Fibroblast of gingiva (primary cell): ENCODE measurements around the gene JAG2.

Source experiments
- DNase-seq: peaks from one replicate; pipeline ENCODE4 v3.0.0-alpha.2; 2011; ENCODE audit warnings: low read depth

Gene JAG2

DNA sequence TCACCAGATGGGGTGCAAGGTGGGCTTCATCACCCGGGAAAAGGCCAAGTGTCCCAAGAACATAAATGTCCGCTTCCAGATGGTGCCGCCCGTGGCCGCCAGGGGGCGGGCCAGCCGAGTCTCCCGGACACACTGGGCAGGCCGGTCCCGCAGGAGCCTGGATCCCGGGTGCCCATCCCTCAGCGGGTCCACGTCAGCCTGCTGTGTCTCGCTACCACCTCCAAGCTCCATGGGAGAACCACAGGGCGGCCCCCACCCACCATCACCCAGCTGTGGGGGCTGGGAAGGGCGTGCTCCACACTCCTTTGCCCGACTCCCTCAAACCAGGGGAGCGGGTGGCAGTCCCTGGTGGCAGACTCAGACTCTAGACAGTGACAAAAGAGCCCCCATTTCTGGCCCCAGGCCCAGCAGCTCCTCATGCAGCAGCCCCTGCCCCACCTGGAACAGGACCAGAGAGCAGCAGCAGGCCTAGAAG is 34.5 kb upstream of the JAG2 start:
- DNase-seq: peak; percentile 48

DNA sequence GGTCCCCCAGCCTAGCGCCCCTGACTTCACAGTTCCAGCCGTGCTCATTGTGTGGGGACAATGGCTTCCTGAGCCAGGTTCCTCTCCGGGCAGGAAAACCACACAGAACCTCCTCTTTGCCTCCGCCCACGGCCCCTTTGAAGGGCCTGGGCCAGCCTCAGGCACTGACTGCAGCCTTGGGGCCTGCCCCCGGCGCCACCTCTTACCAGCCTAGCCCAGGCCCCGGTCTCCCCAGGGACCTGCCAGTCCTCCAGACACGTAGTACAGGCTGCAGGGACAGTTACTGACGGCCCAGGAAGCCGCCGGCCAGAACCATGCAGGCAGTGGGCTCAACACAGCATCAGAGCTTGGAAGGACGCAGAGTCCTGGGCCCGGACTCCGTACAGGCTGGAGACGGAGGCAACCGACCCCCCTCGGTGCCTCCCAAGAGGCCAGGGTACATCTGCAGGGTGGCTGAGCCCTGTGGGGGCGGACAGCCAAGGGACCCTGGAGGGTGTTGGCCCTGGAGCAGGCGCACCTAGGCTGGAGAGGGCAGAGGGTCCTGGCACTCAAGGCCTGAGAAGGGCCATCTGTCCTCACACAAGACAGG is 33.4 kb upstream of the JAG2 start:
- no peak for DNase-seq

DNA sequence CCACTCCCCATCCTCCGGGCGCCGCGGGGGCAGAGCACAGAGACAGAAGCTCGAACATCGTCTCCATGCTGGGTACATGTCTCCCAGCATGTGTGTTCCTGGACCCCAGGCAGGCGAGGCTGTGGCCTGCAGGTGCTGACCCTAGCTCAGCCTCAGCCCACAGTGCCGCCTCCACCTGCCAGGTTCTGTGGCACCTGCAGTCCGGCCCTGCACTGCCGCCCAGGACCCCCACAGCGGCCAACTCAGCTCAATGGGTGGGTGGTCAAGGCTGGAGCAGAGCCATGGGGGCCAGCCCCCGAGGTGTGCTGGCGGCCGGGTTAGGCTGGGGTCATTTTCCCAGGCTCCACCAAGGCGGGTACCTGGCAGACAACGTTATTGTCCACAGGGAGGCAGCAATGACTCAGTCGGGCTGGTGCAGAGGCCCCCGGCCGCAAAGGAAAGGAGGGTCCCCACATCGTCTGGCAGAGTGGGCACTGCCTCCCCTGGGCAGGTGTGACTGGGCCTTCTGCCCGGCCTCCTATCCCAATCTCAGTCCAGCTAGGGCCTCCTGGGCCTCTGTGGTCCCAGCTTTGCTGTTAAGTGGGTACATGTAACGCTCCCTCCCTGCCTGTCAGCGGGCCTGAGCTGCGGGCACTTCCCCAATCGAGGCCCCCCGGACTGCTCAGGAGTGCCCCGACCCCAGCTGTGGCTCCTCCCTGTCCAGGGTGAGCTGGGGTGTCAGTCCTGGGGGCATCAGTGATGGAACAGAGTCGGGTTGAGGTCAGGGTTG is 32.8 kb upstream of the JAG2 start:
- DNase-seq: no peak

DNA sequence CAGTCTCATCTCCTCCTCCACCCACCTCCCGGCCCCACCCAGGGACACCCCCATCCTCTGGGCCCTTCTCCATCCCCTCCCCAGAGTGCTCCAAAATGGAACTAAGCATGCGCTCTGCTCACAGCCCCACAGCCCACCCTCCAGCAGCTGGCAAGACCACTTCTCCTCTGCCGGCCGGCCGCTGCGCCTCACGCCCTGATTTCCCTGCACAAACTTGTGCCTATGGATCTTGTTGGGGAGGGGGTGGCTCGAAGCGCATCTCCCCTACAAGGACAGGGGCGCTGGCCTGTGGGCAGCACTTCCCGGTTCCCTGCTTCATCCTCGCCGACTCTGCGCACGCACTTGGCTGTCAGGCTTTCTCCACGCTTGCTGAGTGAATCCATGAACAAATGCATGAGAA is 32.1 kb upstream of the JAG2 start:
- DNase-seq: no peak

DNA sequence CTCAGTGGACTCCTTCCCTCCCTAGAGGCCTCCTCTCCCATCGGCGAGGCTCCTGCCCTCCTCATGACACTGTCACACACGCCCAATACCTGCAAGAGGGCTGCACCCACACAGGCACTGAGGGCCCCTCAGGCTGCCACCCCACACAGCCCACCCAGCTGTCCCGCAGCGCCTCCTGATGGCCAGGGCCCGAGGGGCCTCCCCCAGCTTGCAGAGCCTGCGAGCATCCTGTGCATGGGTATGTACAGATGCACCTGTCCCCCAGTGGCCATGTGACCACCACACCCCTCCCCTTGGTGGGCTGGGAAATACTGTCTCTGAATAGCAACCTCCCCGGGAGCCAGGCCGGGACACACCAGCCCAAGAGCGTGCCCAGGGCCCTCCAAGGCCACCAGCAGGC is 31.5 kb upstream of the JAG2 start:
- no peak for DNase-seq

DNA sequence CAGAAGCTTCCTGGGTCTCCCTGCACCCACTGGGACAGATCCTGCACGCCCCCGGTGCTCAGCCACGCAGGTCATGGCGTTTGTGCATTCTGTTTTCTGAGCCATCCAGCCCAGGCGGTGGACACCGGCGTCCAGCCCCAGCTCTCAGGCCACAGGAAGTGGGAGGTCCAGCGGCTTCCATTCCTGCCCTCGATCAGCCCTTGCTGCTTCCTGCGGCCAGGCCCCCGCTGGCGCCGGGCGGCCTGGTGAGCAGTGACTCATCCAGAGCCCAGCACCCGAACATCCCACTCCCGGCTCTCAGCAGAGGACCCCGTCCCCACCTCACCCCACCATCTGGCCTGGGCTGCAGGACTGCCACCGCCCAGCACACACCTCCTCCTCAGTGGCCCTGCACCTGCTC is 30.5 kb upstream of the JAG2 start:
- no peak for DNase-seq

DNA sequence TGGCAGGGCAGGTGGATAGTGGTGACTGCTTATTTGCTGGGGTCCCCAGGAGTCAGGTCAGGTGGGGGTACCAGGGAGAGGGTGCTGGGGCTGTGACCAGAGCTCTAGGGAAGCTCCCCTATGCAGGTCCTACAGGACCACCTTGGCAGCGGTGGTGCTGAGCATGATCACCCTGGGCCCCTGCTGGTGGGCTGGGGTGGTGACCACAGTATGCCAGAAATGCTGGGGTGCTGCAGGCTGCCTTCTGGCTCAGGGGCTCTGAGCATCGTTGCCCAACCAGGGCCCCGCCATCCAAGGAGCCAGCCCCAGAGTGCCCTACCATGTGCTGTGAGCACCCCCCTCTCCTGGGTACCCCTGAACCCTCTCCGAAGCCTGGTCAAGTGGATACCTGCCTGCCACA is 30.0 kb upstream of the JAG2 start:
- DNase-seq: no peak

DNA sequence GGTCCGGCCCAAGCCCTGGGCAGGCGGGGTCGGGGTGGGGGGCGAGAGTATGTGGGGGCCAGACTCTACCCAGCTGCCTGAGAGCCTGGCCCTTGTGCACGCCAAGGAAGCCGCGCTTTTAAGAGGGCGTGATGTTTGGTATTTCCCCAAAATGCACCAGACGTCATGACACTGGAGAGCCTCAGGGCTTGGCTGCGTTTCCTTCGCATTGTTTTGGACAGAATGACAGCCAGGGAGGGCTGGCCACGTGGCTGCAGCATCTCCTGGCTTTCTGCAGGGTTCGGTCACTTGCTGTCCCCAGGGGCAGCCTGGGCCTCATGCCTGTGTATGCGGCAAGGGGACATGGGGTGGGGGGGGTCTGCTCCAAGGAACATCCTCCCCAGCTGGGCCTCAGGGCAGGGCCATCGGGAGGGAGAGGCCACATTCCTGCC is 28.6 kb upstream of the JAG2 start:
- DNase-seq: peak; percentile 70

DNA sequence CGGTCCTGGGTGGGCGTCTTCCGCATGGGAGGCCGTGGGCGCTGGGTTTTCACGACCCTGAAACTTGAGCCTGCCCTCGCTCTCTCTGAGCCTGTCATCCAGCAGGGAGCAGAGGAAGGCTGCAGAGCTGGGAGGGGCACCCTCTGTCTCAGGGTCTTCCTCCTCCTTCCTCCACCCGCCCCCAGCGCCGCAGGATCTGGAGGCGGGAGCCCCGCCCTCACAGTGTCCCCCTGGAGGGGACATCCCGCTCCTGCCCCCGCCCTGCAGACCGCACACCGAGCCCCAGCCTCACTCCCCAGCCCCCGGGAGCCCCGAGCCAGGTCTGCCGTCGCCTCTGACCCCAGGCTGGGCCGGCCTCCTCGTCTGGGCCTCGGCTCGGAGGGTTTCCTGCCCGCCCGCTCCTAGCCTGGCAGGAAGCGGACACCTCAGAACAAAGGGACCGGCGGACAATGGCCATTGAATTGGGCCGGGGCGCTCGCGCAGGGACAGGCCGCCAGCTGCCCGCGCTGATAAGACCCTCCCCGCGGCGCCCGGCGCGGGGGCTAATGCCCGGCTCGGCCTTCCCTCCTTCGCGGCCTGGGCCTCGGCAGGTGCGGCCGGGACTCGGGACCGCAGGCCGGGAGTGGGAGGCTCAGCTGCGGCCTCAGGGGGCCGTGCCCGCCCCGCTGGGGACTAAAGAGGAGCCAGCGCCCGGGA is 27.8 kb upstream of the JAG2 start:
- DNase-seq: no peak

DNA sequence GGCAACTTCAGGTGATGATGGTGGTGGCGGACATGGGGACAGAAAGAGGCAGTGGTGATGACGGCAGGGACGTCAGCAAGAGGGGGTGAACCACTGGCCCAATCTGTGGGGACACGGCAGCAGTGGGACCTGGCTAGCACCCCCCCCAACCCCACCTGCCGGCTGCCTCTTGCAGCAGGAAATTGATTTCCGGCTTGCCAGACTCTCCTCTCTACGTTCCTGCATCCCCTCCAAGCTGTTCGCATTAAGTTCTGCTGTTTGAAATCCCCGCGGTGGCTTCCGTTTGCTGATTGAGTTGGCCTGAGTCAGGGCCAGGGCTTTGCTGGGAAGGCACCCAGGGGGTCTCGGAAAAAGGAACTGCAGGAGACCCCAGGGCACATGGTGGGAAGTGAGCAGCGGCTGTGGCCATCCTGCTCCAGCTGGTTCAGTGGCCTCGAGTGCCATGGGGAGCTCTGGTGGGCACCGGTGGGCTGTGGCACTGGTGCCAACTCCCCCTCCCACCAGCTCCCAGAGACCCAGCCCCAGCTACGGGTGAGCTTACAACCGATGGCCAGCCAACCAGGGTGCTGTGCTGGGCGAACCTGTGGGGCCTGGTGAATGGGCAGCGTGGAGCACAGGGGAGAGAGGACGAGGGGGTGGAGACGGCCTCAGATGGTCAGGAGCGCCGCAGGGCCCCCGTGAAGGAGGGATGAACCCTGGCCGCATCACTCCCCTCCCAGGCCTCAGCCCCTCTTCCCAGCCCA is 27.1 kb upstream of the JAG2 start:
- no peak for DNase-seq

DNA sequence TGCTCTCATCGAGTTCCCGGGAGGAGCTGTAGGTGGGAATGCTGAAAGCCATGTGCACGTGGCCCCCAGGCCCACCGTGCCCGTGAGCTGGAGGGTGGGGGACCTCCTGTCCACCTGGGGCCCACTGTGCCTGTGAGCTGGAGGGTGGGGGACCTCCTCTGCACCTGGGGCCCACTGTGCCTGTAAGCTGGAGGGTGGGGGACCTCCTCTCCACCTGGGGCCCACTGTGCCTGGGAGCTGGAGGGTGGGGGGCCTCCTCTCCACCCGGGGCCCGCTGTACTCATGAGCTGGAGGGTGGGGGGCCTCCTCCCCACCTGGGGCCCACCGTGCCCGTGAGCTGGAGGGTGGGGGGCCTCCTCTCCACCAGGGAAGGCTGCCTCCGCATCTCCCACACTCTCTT is 26.5 kb upstream of the JAG2 start:
- DNase-seq: no peak

DNA sequence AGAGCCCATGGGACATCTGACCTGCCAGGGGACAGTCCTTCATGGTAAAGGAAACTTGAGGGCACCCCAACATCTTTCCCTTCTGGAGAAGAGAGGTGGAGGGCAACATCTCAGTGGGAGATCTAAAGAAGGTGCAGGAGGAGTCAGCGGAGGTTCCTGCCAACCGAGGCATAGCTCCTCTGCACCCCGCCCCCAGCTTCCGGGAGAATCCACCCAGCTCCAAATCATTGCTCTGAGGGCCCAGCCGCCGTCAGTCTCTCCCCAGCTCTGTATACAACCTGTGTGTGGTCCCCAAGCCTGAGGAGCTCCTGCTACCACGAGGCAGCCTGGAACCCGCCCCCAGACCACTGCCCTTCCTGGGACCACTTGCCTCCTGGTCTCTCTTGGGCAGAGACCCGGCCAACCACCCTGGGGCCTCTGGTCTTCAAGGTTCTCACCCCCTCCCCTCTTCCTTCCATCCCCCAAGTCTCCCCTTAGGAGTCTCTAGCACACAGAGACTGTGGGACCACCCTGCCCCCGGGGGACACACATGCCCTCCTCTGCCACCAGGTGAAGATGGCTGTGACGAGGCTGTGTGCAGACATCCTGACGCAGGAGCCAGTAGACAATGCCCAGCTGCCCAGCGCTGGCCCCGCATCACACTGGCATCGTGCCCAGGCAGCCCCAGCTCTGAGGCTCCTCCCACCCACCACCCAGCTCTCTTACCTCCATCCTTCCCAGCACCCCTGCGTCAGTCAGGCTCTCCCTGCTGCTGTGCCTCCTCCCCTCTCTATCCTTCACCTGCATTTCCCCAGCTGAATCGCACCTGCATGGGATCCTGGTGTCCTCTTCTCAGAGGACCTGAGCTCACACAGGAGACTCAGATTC is 25.6 kb upstream of the JAG2 start:
- DNase-seq: no peak

DNA sequence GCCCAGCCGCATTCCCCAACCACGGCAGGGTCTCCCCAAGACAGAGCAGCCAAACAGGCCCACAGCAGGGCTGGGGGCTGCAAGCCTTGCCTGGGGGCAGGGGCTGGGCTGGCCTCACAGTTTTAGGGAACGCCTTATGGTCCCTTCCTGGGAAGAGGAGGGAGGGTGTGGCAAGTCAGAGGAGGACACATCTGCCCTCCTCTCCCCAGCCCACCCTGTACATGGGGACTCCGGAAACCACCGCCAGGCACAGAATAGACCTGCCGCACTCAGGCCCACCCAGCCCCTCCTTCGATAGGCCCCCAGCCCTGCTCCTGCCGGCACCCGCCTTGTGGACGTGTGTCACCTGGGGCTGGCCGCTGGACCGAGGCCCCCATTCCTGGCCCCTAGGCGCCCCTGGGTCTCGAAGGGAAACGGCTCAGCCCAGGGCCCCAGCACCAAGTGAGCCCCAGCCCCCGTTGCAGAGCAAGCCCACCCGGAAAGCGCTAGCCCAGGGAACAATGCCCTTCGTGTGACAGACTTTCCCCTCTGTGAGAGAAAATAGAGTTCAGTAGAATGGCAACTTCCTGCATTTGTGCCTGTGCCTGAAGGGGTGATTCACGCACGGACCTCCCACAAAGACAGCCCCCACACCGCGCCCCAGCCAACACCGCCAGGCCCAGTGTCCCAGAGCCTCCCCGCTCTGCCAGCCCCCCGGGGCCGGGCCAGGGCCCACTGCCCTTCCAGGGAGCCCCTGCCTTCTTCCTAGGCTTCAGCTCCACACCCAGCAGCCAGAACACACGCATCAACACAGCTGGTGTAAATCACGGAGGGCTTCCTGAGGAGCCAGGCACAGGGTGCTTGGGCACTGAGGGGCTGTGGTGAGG is 24.5 kb upstream of the JAG2 start:
- no peak for DNase-seq

DNA sequence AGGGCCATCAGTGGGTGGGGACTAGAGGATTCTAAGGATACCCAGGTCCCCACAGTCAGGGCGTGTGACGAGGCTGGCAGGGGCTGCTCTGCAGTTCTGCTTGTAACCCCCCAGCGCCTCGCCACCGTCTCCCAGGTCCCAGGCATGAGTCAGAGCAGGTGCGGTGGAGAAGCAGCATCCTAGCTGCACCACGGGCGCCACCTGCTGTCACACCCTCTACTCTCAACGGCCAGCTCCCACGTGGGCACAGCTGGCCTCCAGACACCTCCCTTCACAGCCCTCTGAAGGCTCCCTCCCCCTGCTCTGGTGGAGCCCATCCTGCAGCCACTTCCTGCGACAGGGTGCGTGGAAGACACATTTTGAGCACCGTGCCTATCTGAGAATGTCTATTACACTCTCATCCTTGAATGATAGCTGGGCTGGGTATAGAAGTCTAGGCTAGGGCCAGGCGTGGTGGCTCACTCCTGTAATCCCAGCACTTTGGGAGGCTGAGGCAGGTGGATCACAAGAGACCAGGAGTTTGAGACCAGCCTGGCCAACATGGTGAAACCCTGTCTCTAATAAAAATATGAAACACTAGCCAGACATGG is 19.5 kb upstream of the JAG2 start:
- no peak for DNase-seq

DNA sequence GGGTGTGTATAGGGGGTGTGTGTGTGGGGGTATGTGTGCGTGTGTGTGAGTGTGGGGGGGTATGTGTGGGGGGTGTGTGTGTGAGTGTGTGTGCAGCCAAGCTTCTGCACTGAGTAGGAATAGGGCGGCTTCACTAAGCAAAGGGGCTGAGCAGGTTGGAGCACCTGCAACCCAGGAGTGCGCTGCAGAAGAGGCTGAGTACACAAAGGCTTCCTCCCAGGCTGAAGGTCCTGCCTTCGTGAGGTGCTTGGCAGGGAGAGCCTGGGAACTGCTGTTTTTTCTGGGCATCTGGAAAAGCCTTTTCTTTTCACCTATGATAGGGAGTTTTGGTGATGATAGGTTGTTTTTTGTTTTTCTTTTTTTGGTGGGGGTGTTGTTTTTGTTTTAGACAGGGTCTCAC is 18.5 kb upstream of the JAG2 start:
- DNase-seq: no peak

DNA sequence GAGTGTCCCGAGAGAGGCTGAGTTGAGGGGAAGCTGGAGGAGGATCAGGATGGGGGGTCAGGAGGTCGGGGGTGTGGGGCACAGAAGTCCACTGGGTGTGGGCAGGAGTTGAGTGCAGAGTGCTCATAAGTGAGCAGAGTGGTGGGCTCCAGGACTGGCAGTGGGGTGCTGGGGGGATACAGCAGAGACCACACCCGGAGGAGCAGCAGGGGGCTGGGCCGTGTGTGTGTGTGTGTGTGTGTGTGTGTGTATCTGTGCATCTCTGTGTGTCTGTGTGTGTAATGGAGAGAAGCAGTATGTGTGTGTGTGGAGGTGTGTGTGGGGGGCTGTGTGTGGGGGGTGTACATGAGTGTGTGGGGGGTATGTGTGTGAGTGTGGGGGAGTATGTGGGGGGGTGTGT is 17.4 kb upstream of the JAG2 start:
- no peak for DNase-seq

DNA sequence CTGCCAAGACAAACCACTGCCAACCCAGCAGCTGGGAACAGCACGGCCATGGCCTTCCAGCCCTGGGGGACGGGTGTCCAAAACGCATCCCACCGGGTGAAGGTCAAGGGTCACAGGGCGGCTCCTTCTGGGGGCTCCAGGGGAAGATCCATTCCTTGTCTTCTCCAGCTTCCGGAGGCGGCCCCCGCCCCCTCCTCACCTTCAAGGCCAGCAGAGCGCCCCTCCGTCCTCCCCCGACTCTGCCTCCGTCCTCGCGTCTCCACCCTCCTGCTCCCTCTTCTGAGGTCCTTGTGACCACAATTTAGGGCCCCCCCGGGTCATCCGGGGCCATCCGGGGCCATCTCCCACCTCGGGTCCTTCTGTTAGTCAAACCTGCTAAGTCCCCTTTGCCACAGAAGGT is 16.4 kb upstream of the JAG2 start:
- no peak for DNase-seq

DNA sequence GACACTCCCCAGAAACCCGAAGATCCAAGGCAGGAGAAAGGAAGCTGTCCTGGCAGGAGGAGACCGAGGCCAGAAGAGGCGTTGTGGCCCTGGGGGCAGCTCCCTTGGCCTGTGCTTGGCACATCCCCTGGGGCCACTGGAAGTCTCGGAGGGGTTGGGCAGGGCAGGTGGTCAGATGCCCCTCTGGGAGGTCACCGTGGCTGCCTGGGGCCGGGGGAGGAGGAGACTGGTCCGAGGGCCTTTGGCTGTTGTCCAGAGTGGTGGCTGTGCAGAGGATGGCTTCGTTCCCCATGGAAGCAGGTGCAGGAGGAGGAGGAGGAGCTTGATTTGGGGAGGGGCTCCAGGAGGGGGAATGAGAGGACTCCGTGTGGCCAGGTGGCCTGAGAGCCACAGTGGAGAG is 15.9 kb upstream of the JAG2 start:
- DNase-seq: no peak

DNA sequence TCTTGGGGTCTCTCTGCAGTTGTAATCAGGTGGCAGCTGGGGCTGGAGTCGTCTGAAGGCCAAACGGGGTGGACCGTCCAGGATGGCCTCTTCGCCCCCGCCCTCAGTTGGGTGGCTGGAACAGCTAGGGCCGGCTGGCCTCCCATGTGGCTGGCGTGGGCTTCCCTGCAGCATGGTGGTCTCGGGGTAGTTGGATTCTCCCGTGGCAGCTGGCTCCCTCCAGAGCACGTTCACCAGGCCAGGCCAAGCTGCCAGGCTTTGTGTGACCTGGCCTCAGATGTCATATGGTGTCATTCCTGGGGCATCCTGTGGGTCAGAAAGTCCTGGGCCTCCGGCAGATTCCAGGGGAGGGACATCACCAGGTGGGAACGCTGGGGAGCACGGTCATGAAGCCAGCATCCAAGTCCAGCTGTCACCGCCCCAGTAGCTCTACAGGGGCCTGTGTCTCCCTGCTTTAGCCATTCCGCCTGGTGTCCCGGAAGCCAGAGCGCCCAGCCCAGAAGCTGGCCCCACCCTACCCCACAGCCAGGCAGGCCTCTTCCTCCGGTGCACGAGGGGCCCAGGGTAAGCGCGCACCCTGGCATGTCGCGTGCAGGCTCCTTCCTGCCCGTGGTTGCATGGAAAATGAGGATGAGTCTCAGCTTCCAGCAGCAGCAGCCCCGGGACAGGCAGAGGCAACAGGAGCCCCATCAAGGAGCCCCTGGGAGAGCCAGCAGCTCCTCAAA is 13.9 kb upstream of the JAG2 start:
- DNase-seq: no peak
